ENCODE data around the gene POLDIP2.

DNA sequence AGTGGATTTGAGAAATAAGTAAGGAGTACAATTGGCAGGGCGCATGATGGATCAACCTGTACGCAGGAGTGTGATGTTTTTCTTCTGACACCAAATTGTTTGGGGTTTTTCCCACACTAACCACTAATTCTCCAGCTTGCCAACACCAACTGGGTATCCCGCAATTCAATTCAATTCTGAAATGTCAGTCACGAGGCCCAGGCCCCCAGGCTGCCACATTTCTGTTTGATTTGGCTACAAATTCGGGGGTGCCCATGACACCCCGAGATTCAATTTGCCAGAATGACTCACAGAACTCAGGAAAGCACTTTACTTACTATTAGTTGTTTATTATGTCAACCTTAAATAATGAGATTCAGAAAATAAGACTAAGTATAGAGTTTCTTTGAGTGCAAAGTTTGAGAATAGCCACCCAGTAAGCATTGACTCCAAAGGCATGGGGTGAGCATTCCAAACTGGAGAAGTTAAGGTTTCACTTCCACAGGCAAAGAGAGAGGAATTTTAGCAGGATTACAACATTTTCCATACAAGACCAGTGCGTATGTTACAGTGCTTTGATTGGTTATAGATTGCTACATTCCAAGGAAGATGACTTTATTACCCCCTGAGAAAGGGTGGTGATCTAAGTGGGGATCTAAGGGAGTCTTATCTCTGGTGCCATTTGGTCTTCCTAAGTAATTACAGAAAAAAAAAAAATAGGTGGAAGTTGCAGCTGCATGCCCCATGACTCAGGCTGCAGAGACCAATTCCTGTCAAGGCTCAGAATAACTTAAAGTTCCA lies 37.2 kb upstream of the POLDIP2 start:
- TF ChIP-seq, protein P1, sequence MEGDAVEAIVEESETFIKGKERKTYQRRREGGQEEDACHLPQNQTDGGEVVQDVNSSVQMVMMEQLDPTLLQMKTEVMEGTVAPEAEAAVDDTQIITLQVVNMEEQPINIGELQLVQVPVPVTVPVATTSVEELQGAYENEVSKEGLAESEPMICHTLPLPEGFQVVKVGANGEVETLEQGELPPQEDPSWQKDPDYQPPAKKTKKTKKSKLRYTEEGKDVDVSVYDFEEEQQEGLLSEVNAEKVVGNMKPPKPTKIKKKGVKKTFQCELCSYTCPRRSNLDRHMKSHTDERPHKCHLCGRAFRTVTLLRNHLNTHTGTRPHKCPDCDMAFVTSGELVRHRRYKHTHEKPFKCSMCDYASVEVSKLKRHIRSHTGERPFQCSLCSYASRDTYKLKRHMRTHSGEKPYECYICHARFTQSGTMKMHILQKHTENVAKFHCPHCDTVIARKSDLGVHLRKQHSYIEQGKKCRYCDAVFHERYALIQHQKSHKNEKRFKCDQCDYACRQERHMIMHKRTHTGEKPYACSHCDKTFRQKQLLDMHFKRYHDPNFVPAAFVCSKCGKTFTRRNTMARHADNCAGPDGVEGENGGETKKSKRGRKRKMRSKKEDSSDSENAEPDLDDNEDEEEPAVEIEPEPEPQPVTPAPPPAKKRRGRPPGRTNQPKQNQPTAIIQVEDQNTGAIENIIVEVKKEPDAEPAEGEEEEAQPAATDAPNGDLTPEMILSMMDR (conservative IDR thresholded peaks at IDR 0.05 in 1 of 2, IDR thresholded peaks at IDR 0.05 in 1 of 2; ENCODE audit: low read depth in 1 of 2, low read length in 2 of 2): no peak
- TF ChIP-seq EZH2 (IDR thresholded peaks at IDR 0.05; ENCODE audit: low read length, missing control alignments): no peak

Data from fibroblast of lung (primary cell).